Nephron progenitor cell (in vitro differentiated cells): ENCODE data around the gene INSIG2.

ENCODE experiments used
- DNase-seq: peaks from one replicate; pipeline ENCODE4 v3.0.0; 2021
- H3K27ac Mint-ChIP-seq: 2 replicates; pipeline ENCODE4 v1.8.0; 2021; ENCODE audit warnings: mild to moderate bottlenecking, moderate library complexity, mixed read lengths
- H3K27me3 Mint-ChIP-seq: 2 replicates; pipeline ENCODE4 v1.8.0; 2021; ENCODE audit warnings: mild to moderate bottlenecking, low read depth, mixed read lengths; ENCODE audit not compliant: poor library complexity
- H3K36me3 Mint-ChIP-seq: 2 replicates; pipeline ENCODE4 v1.8.0; 2021; ENCODE audit warnings: low read depth, mixed read lengths
- H3K4me1 Mint-ChIP-seq: 2 replicates; pipeline ENCODE4 v1.8.0; 2021; ENCODE audit warnings: mixed read lengths
- H3K4me3 Mint-ChIP-seq: 2 replicates; pipeline ENCODE4 v1.8.0; 2021; ENCODE audit warnings: mild to moderate bottlenecking, moderate library complexity, mixed read lengths
- H3K9me3 Mint-ChIP-seq: 2 replicates; pipeline ENCODE4 v1.8.0; 2021; ENCODE audit warnings: mild to moderate bottlenecking, moderate library complexity, mixed read lengths
- CTCF ChIP-seq: fragments of 200-600 bp; sonication (generic); IDR thresholded peaks from 2 replicates; pipeline ENCODE4 v1.5.0; 2021; ENCODE audit warnings: antibody characterized with exemption

Gene INSIG2

GRCh38 chr2:118077636-118078247, 10.5 kb upstream of the INSIG2 start:
- H3K27ac Mint-ChIP-seq: no peak overlapping the region
- H3K9me3 Mint-ChIP-seq: no peaks in the 10 kb centered on the region
- H3K4me1 Mint-ChIP-seq: no peaks in the 10 kb centered on the region
- no peak for DNase-seq
- H3K36me3 Mint-ChIP-seq: no peaks in the 10 kb centered on the region
- no peak for TF ChIP-seq CTCF
- H3K4me3 Mint-ChIP-seq: no peak overlapping the region
- H3K27me3 Mint-ChIP-seq: peaks cover 22% of the 10 kb centered on the region

- no peak for DNase-seq
- no peaks in the 10 kb centered on the region for H3K36me3 Mint-ChIP-seq
- peaks cover 5% of the 10 kb centered on the region for H3K4me1 Mint-ChIP-seq
- H3K9me3 Mint-ChIP-seq: no peaks in the 10 kb centered on the region
- H3K4me3 Mint-ChIP-seq: no peak overlapping the region
- TF ChIP-seq CTCF: no peak
- no peak overlapping the region for H3K27ac Mint-ChIP-seq
- H3K27me3 Mint-ChIP-seq: peaks cover 22% of the 10 kb centered on the region
These were observed 9.5 kb upstream of the INSIG2 start for GRCh38 chr2:118078734-118079133.

- H3K27ac Mint-ChIP-seq: no peak overlapping the region
- no peak for DNase-seq
- no peaks in the 10 kb centered on the region for H3K9me3 Mint-ChIP-seq
- H3K4me1 Mint-ChIP-seq: peaks cover 15% of the 10 kb centered on the region
- H3K4me3 Mint-ChIP-seq: no peak overlapping the region
- no peaks in the 10 kb centered on the region for H3K36me3 Mint-ChIP-seq
- H3K27me3 Mint-ChIP-seq: peaks cover 9% of the 10 kb centered on the region
- TF ChIP-seq CTCF: no peak
These were observed 3.7 kb upstream of the INSIG2 start for GRCh38 chr2:118084491-118085089.

GRCh38 chr2:118085173-118086023, 2.9 kb upstream of the INSIG2 start:
- Mint-ChIP-seq H3K9me3 (no peaks in the 10 kb centered on the region), H3K36me3 (no peaks in the 10 kb centered on the region), H3K4me3 (no peak overlapping the region), H3K27me3 (peaks cover 7% of the 10 kb centered on the region), H3K27ac (no peak overlapping the region), H3K4me1 (peaks cover 20% of the 10 kb centered on the region)
- no peak for TF ChIP-seq CTCF
- DNase-seq: no peak

GRCh38 chr2:118086024-118086633, 2.1 kb upstream of the INSIG2 start:
- Mint-ChIP-seq H3K9me3 (no peaks in the 10 kb centered on the region), H3K27me3 (peaks cover 4% of the 10 kb centered on the region), H3K27ac (no peak overlapping the region), H3K36me3 (no peaks in the 10 kb centered on the region), H3K4me3 (no peak overlapping the region), H3K4me1 (peaks cover 25% of the 10 kb centered on the region)
- TF ChIP-seq CTCF: no peak
- no peak for DNase-seq
